CD4-positive, alpha-beta T cell treated with Interleukin-12 subunit alpha and Interleukin-12 subunit beta, for 1 hour (primary cell): Measurements from ENCODE around the gene DXO.
A peak's percentile ranks its signal among the peaks of the same experiment; 100 is the strongest.
"Not testable (repeated sequence)": the region's sequence is repeated elsewhere in the genome, so short reads cannot be mapped to it uniquely, and the experiment has no call there.

ENCODE experiments used
- DNase-seq: peaks from one replicate; pipeline ENCODE4 v3.0.0-alpha.2; 2020

Gene DXO

GRCh38 chr6:31971993-31972708 lies at the start of gene DXO:
Gene DXO, minus strand, starts transcription at chr6:31972138. Its CDS starts 463 bp downstream, at chr6:31971675.
- DNase-seq, result peak; percentile 98

GRCh38 chr6:32014547-32014946 lies 42.6 kb upstream of the DXO start, which contains the start of gene C4B:
Gene C4B, plus strand, starts transcription at chr6:32014795. Its CDS starts 51 bp downstream, at chr6:32014846.
- DNase-seq, result not testable (repeated sequence)

DNA sequence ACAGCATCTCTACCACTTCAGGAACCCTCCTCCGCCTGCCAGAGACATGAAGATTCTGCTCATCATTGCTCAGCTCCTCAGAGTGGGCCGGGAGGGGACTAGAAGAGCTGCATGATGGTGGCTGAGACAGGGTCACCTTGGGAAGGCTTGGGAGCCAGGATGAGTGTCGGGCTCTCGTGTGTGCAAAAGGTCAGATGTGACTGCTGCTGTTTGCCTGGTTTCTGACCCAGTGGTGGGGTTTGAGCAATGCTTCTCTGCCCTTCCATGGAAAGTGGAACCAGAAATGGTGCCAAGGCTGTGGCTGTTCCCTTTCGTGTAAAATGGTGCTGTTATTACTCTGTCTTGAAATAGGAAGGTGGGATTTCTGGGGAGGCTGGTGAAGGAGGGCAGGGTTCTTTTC lies 41.8 kb upstream of the DXO start:
- not testable (repeated sequence) for DNase-seq

- DNase-seq, result not testable (repeated sequence)
Measured at GRCh38 chr6:32012941-32013617, 41.1 kb upstream of the DXO start.

GRCh38 chr6:32010856-32011530 lies 39.1 kb upstream of the DXO start:
- DNase-seq, result not testable (repeated sequence)

- DNase-seq, result not testable (repeated sequence)
Measured at GRCh38 chr6:32009537-32009936, 37.6 kb upstream of the DXO start.

- DNase-seq, result not testable (repeated sequence)
Measured at GRCh38 chr6:32008616-32009015, 36.7 kb upstream of the DXO start.

- not testable (repeated sequence) for DNase-seq
Measured at GRCh38 chr6:32008037-32008436, 36.1 kb upstream of the DXO start.

- not testable (repeated sequence) for DNase-seq
Measured at GRCh38 chr6:32007086-32007485, 35.1 kb upstream of the DXO start.

GRCh38 chr6:32005991-32006529 lies 34.1 kb upstream of the DXO start:
- not testable (repeated sequence) for DNase-seq

DNA sequence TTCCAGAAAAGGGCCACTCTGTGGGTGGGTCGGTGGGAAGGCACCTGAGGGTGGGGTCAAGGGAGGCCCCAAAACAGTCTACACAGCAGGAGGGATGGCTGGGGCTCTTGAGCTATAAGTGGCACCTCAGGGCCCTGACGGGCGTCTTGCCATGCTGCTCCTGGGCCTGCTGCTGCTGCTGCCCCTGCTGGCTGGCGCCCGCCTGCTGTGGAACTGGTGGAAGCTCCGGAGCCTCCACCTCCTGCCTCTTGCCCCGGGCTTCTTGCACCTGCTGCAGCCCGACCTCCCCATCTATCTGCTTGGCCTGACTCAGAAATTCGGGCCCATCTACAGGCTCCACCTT lies 33.6 kb upstream of the DXO start:
- not testable (repeated sequence) for DNase-seq

DNA sequence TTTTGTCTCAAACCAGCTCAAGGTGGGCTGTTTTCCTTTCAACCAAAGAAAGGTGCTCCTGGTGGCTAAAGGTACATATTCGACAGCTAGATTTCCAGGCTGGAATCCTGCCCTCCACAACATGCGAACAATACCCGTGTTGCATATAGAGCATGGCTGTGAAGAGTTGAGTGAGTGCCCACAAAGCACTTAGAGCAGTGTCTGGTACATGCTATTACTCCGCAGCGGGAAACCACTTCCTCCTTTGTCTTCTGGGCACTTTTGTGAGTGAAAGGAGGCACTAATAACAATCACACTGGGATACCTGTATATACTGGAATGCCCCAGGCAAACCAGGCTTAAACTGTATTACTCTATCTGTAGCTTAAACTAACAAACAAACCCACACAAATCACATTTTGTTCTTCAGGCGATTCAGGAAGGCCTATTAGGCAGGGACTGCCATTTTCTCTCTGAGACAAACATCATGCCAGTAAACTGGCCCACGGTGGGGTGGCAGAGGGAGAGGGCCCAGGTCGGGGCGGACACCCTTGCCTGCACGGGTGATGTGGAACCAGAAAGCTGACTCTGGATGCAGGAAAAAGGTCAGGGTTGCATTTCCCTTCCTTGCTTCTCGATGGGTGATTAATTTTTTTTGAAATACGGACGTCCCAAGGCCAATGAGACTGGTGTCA lies 33.1 kb upstream of the DXO start:
- DNase-seq, result not testable (repeated sequence)

DNA sequence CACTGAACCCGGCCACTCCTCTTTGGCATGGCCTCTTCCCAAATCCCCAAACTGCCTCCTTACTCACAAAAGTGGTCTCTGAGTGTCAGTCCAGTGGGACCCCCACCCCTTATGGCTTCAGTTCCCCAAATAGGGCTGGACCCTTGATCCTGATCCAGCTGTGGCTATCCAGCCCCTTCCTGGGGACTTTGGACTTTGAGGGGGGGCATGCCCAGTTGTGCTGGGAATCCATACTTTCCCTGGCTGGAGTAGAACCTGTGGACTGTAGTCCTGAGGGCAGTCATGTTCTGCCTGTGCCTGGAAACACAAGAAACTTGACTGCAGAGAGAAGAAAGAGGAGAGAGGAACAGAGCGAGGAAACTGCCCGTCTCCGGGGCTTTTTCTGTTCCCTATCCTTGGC lies 32.5 kb upstream of the DXO start:
- DNase-seq, result not testable (repeated sequence)

DNA sequence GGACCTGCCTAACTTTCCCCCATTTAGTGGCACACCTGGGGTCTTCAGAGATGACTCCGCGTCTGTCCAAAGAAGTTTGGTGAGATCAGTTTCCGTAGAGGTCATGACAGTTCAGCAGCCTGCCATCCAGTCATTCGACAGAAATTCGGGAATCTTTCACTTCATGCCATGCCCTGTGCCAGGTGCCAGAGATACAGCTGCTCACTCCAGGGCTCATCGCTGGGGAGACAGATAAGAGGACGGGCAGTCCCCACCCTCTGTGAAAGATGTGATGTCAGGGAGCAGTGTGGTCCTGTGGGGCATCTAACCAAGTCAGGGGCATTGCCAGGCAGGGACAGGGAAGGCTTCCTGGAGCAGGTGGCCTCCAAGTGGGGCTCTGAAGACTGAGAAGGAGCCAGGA lies 31.4 kb upstream of the DXO start:
- DNase-seq, result not testable (repeated sequence)

DNA sequence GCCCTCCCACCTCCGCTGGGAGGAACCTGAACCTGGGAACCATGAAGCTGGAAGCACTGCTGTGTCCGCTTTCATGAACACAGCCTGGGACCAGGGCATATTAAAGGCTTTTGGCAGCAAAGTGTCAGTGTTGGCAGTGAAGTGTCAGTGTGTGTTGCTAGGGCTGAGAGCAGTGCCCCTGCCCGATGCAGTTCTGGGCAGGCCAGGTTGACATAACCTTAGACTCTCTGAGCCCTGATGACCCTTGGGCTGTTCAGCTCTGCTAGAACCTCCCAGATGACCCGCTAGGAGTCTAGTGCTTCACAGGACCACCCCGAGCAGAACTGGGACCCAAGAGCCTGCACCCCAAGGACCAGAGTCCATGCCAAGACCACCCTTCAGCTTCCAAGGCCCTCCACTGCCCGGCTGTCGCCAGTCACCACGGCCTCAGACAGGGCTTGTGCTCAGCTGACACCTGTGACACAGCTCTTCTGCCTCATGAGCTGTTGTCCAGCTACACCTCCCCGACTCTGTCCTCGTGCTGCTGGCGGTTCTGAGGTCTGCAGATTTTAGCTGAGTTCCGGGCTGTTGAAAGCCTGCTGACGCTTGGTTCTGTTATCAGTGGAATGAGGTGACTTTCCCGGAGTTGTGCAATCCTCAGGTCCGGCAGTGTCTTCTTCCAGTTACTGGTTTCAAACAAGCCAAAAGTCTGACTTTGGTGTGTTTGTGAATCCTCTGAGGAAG lies 30.8 kb upstream of the DXO start:
- not testable (repeated sequence) for DNase-seq

GRCh38 chr6:31996385-31996784 lies 24.4 kb upstream of the DXO start:
- not testable (repeated sequence) for DNase-seq

GRCh38 chr6:31994421-31994820 lies 22.5 kb upstream of the DXO start:
- DNase-seq, result not testable (repeated sequence)

DNA sequence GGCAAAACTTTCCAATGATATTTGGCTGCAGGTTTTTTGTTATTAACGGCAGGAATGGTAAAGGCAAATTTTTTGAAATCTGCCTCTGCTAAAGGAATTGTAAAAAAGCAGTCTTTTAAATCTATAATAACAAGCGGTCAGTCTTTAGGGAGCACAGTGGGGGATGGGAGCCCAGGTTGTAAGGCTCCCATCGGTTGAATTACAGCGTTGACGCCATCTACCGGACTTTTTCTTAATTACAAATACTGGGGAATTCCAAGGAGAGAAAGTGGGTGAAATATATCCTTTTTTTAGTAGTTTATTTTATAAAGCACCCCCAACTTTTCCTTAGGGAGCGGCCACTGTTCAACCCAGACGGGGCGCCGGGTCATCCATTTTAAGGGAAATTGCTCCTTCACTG lies 17.4 kb upstream of the DXO start:
- DNase-seq, result not testable (repeated sequence)

DNA sequence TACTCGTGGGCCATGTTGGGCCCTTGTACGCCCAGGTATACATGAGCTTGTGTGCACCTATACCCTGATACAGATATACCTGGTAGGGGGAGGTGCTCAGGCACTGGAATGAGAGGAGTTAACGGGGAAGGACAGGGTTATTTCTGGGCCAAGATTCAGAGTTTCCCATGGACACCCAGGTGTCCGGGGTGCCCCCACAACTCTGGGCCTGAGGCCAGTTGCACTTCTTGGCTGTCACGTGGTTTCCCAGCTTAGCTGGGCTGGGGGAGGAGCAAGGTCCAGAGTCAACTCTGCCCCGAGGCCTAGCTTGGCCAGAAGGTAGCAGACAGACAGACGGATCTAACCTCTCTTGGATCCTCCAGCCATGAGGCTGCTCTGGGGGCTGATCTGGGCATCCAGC lies 9.8 kb upstream of the DXO start, which contains the start of gene C4A:
Gene C4A (plus strand): TSS at position 314 of the 400 bp plus-strand sequence. CDS start 51 bp downstream, at position 365.
- DNase-seq, result not testable (repeated sequence)

- DNase-seq, result not testable (repeated sequence)
Measured at GRCh38 chr6:31980998-31981397, 9.1 kb upstream of the DXO start.

DNA sequence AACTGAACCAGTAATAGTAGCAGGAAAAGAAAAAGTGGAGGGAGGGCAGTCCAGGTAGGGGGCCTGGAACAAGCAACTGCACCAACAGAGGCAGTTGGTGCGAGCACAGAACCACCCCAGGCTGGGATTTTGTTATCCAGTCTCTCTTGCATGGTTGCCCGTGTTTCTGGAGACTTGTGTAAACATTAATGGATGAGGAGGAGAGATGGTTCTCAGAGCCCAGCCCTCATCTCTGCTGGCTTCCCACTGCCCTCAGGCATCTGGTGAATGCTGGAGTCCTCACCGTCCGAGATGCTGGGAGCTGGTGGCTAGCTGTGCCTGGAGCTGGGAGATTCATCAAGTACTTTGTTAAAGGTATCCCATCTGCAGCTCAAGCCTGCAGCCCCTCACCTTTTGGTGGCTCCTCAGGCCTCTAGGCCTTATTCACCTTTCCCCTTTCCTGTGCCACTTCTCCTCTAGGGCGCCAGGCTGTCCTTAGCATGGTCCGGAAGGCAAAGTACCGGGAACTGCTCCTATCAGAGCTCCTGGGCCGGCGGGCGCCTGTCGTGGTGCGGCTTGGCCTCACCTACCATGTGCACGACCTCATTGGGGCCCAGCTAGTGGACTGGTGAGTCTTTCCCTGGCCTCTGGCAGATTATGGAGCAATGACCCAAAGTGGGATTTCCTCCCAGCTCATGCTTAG lies 8.4 kb upstream of the DXO start:
- DNase-seq, result not testable (repeated sequence)
